Memory B cell (primary cell): ENCODE measurements around the gene BZW2.
"Not testable (repeated sequence)": the region's sequence is repeated elsewhere in the genome, so short reads cannot be mapped to it uniquely, and the experiment has no call there.

ENCODE experiments used
- ATAC-seq: fragments of 150-1000 bp; cut with Tn5 transposase; 2 replicates; pipeline ENCODE4 v1.10.0; 2021; ENCODE audit warnings: low read depth, mild to moderate bottlenecking, moderate library complexity
- DNase-seq, 2 donors: peaks; one replicate each; pipeline ENCODE4 v3.0.0; 2022; ENCODE audit warnings: low spot score in 2 of 2
- H3K27ac Mint-ChIP-seq: one replicate; pipeline ENCODE4 v1.8.0; 2022; ENCODE audit warnings: mild to moderate bottlenecking, moderate library complexity, mixed read lengths
- H3K27me3 Mint-ChIP-seq: one replicate; pipeline ENCODE4 v1.8.0; 2022; ENCODE audit warnings: mixed read lengths
- H3K36me3 Mint-ChIP-seq: one replicate; pipeline ENCODE4 v1.8.0; 2022; ENCODE audit warnings: mild to moderate bottlenecking, mixed read lengths
- H3K4me1 Mint-ChIP-seq: one replicate; pipeline ENCODE4 v1.8.0; 2022; ENCODE audit warnings: mixed read lengths
- H3K4me3 Mint-ChIP-seq: one replicate; pipeline ENCODE4 v1.8.0; 2022; ENCODE audit warnings: mild to moderate bottlenecking, moderate library complexity, mixed read lengths
- H3K9me3 Mint-ChIP-seq: one replicate; pipeline ENCODE4 v1.8.0; 2022; ENCODE audit warnings: mixed read lengths

Gene BZW2

DNA sequence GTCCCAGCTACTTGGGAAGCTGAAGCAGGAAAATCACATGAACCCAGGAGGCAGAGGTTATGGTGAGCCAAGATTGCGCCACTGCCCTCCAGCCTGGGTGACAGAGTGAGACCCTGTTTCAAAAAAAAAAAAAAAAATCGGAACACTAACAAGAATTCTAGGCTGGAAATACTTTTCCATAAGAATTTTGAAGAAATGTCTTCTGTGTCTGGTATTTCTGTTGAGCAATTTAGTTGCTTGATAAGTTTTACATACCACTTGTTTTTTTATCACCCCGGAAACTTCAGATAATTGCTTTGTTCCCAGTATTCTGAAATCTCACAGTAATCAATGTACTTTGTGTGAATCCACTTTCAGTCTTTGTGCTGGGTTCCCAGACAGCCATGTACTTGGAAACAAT, 25.8 kb downstream of the BZW2 start:
- H3K4me1 Mint-ChIP-seq: peaks cover 5% of the 10 kb centered on the region
- DNase-seq: no peak
- no peak overlapping the region for H3K4me3 Mint-ChIP-seq
- no peak overlapping the region for H3K27ac Mint-ChIP-seq
- no peaks in the 10 kb centered on the region for H3K27me3 Mint-ChIP-seq
- H3K9me3 Mint-ChIP-seq: peaks cover 3% of the 10 kb centered on the region
- peaks cover 37% of the 10 kb centered on the region for H3K36me3 Mint-ChIP-seq
- ATAC-seq: no peak

DNA sequence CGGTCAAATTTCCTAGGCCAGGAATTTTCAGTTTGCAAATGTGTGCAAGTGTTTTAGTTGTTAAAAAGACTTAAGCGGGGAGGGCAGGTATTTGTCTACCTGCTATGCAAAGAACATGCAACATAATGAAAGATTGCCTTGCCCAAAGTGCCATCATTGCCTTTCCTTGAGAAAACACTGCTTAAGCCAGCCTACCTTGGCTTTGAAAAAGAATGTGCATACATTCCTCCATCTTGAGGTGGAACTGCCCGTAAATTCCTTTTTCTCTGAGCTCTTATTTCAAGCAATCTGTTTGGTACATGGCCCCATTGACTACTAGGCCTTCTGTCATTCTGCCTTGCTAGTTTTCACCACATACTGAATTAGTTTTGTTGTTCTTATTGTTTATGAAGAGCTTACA, 29.3 kb downstream of the BZW2 start:
- Mint-ChIP-seq H3K4me1 (peaks cover 2% of the 10 kb centered on the region), H3K4me3 (no peak overlapping the region), H3K9me3 (peaks cover 3% of the 10 kb centered on the region), H3K27ac (no peak overlapping the region), H3K27me3 (no peaks in the 10 kb centered on the region), H3K36me3 (peaks cover 35% of the 10 kb centered on the region)
- no peak for ATAC-seq
- DNase-seq: no peak

DNA sequence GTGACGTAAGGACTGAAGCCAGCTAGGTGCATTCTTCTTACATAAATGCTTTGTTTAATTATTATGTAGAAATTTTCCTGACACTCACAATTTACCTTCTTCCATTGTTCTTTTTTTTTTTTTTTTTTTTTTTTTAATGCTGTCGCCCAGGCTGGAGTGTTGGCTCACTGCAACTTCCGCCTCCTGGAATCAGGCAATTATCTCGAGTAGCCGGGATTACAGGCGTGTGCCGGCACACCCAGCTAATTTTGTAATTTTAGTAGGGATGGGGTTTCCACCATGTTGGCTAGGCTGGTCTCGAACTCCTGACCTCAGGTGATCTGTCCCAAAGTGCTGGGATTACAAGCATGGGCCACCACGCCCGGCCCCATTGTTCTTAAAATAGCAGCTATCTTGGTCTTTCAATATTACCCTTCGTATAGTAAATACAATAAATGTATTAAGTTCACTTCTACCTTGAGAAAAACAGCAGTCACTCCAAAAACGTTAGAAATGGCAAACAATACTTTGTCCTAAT, 32.1 kb downstream of the BZW2 start:
- H3K27ac Mint-ChIP-seq: no peak overlapping the region
- no peak for DNase-seq

DNA sequence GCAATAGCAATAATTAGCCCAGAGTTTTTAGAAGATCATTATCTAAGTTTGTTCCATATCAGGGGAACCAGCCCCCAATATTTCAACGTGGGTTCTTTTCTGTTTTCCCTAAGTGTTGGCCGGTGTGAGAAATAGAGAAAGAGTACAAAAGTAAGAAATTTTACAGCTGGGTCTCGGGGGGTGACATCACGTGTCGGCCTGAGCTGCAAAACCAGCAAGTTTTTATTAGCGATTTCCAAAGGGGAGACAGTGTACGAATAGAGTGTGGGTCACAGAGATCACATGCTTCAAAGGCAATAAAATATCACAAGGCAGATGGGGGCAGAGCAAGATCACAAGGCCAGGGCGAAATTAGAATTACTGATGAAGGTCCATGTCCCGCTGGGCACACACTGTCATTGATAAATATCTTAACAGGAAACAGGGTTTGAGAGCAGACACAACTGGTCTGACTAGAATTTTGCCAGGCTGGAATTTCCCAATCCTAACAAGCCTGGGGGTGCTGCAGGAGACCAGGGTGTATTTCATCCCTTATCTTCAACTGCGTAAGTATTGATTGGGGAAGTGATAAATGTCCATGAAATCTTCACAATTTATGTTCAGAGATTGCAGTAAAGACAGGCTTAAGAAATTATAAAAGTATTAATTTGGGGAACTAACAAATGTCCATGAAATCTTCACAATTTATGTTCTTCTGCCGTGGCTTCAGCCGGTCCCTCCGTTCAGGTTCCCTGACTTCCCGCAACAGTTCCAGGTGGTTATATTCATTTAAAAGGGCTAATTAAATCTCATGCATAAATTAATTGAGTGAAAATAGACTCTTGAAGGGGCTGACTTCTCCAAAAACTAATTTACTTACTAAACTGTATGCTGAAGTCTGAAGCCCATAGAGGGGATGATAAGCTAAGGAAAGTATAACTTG, 32.9 kb downstream of the BZW2 start:
- H3K9me3 Mint-ChIP-seq, H3K4me1 Mint-ChIP-seq, ATAC-seq, H3K4me3 Mint-ChIP-seq, H3K27me3 Mint-ChIP-seq, DNase-seq, H3K27ac Mint-ChIP-seq: not testable (repeated sequence)
- H3K36me3 Mint-ChIP-seq: peaks cover 35% of the 10 kb centered on the region

More for the DNA sequence above, 32.1 kb downstream of the BZW2 start:
- H3K4me3 Mint-ChIP-seq: no peak overlapping the region
- ATAC-seq: no peak
- no peaks in the 10 kb centered on the region for H3K9me3 Mint-ChIP-seq
- no peaks in the 10 kb centered on the region for H3K27me3 Mint-ChIP-seq
- H3K4me1 Mint-ChIP-seq: peaks cover 2% of the 10 kb centered on the region
- peaks cover 37% of the 10 kb centered on the region for H3K36me3 Mint-ChIP-seq

DNA sequence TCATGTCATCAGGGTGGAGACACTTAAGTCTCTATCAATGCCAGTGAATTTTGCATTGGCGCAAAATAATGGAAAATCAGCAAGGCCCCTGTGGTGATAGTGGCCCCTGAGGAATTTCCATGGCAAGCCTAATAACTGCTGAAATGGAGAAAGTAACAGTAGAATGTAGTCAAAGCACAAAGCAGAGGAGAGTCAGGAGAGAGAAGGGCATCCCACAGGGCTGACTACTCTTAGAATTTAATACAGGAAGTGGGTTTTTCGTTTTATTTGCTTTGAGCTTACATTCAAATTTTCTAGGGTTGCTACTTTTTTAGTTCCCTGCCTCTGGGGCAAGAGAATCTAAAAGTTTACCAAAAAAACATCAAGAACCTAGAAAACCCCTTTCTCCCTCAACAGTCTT, 39.0 kb downstream of the BZW2 start:
- Mint-ChIP-seq H3K4me1 (peaks cover 11% of the 10 kb centered on the region), H3K27ac (peak overlapping the region; percentile 45), H3K36me3 (peaks cover 29% of the 10 kb centered on the region), H3K9me3 (no peaks in the 10 kb centered on the region), H3K4me3 (no peak overlapping the region), H3K27me3 (no peaks in the 10 kb centered on the region)
- DNase-seq: no peak
- peak; percentile 24 for ATAC-seq

DNA sequence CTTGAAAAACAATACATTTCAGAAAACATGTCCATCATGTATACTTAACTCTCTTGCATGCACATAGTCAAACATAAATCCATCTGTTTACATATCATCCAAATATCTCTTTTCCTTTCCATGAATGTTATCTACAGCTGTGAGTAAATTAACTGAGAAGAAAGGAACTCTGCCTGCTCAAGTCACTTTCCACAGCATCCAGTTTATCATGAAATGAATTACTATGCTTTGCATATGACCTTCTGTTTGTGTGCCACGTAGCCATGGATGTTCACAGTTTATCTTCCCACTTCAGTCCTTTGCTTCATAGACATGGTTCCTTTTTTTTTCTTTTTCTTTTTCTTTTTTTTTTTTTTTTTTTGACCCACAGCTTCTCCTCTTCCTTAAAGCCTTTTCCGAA, 39.6 kb downstream of the BZW2 start:
- Mint-ChIP-seq H3K27me3 (no peaks in the 10 kb centered on the region), H3K27ac (peak overlapping the region; percentile 45), H3K4me1 (peaks cover 11% of the 10 kb centered on the region), H3K9me3 (no peaks in the 10 kb centered on the region), H3K4me3 (peak overlapping the region; percentile 27), H3K36me3 (peaks cover 28% of the 10 kb centered on the region)
- ATAC-seq (no peak), DNase-seq (no peak)

DNA sequence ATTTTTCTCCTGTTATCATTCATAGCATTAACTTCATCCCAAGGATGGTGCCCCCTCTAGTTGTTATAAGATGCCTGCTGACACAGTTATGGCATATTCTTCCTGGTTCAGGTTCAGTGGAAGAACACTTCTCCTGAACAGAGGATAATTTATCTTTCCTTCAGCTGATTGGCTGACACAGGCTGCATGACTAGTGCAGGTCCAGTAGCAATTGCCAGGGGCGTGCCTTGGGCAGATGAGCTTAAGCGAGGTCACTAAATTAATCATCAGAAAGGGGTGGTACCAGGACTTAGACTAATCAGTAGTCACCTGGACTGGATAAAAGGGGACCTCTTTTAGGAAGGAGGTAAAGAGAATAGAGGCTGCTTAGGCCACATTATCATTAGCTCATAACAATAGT, 42.3 kb downstream of the BZW2 start:
- no peaks in the 10 kb centered on the region for H3K9me3 Mint-ChIP-seq
- H3K4me3 Mint-ChIP-seq: no peak overlapping the region
- H3K27me3 Mint-ChIP-seq: no peaks in the 10 kb centered on the region
- no peak overlapping the region for H3K27ac Mint-ChIP-seq
- DNase-seq (no peak), ATAC-seq (no peak)
- peaks cover 8% of the 10 kb centered on the region for H3K4me1 Mint-ChIP-seq
- peaks cover 18% of the 10 kb centered on the region for H3K36me3 Mint-ChIP-seq

DNA sequence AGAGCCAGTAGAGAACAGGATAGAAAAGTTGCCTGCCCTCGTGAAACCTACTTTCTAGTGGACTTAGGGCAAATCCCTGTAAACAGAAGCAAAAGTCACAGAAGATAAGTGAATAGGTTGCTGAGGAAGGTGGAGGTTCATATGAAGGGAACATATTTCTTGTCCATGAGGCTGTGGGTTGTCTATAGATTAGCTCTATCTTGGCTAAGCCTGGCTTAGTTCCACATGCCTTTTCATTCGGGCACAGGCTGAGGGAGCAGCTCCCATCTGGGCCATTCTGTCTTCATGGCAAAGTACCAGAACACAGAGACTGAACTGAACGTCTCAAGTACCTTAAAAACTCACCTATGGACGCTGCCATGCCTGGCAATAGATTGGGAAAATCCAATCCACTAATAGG, 45.3 kb downstream of the BZW2 start:
- Mint-ChIP-seq H3K4me3 (no peak overlapping the region), H3K36me3 (peaks cover 15% of the 10 kb centered on the region), H3K27me3 (no peaks in the 10 kb centered on the region), H3K27ac (peak overlapping the region; percentile 11), H3K9me3 (no peaks in the 10 kb centered on the region), H3K4me1 (no peaks in the 10 kb centered on the region)
- DNase-seq (no peak), ATAC-seq (no peak)

DNA sequence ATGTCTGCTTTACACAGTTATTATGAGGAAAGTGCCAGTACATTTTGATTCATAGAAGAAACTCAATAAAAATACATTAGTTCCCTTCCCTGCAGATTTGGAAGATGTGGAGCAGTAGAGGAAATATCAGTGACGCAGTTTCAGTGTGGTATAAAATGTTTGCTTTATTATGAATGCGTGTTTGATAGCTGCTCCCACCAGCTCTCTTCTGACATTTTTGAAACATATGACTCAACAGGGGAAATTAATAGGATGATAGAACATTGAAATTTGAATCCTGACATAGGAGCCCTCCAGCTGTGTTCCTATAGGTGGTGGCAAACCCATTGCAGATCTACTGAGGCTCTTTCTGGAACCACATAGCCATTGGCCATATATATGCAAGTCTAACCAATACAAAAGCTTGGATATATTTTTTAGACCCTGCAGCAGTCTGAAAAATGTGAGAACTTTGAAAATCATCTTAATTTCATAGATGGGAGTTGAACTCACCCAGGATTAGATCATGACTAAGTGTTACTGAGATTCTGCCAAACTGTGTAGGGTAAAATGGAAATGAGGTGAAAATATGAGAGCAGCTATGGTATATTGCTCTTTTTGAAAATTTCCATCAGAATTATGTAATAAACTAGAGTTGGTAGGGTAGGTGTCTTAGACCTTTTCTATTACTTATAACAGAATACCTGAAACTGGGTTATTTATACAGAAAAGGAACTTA, 47.8 kb downstream of the BZW2 start:
- ATAC-seq (no peak), DNase-seq (no peak)
- Mint-ChIP-seq H3K27ac (no peak overlapping the region), H3K4me3 (no peak overlapping the region), H3K9me3 (no peaks in the 10 kb centered on the region), H3K4me1 (no peaks in the 10 kb centered on the region), H3K36me3 (peaks cover 27% of the 10 kb centered on the region), H3K27me3 (no peaks in the 10 kb centered on the region)

DNA sequence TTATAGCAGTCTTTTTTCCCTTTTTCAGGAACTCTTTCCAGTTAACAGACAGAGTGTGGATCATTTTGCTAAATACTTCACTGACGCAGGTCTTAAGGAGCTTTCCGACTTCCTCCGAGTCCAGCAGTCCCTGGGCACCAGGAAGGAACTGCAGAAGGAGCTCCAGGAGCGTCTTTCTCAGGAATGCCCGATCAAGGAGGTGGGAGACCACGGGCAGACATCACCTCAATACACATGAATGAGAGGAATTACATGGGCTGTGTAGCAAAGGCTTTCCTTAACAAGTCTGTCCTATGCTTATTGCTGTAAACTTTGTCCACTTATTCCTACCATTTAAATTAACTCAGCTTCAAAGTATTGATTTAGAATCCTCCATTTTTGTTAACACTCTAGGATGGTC, 48.8 kb downstream of the BZW2 start:
- Mint-ChIP-seq H3K27me3 (no peaks in the 10 kb centered on the region), H3K36me3 (peaks cover 32% of the 10 kb centered on the region), H3K9me3 (no peaks in the 10 kb centered on the region), H3K4me3 (no peak overlapping the region), H3K27ac (no peak overlapping the region), H3K4me1 (no peaks in the 10 kb centered on the region)
- DNase-seq (no peak), ATAC-seq (no peak)

DNA sequence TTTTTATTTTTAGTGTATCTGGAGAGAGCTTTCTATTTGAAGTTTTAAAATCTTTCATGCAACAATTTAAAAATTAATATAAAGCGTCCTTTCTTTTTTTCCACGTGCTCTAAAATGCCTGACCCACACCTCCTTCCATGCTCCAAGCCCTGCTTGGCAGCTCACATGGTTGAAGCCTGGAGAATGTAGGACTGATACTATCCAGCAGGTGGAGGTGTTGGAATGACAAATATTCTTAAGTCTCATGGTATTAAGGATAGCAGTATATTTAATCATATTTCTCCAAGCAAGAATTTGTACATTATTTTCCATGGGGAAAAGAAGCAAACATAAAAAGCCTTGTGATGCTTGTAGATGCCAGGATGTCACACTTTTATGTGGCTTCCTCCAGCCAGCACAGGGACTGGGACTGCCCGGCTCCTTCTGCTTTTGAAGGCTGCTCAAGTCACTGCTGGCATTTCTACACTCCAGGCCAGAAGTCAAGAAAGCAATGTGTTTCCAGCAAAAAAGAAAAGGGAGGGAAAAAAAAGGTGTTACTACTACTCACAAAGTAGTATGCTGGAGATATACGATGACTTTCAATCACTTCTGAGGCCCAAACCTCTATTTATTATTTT, 49.7 kb downstream of the BZW2 start:
- ATAC-seq: peak; percentile 69
- no peak overlapping the region for H3K27ac Mint-ChIP-seq
- H3K4me1 Mint-ChIP-seq: no peaks in the 10 kb centered on the region
- H3K36me3 Mint-ChIP-seq: peaks cover 37% of the 10 kb centered on the region
- no peaks in the 10 kb centered on the region for H3K9me3 Mint-ChIP-seq
- H3K27me3 Mint-ChIP-seq: no peaks in the 10 kb centered on the region
- peak; percentile 15 to 23 for DNase-seq
- H3K4me3 Mint-ChIP-seq: no peak overlapping the region

DNA sequence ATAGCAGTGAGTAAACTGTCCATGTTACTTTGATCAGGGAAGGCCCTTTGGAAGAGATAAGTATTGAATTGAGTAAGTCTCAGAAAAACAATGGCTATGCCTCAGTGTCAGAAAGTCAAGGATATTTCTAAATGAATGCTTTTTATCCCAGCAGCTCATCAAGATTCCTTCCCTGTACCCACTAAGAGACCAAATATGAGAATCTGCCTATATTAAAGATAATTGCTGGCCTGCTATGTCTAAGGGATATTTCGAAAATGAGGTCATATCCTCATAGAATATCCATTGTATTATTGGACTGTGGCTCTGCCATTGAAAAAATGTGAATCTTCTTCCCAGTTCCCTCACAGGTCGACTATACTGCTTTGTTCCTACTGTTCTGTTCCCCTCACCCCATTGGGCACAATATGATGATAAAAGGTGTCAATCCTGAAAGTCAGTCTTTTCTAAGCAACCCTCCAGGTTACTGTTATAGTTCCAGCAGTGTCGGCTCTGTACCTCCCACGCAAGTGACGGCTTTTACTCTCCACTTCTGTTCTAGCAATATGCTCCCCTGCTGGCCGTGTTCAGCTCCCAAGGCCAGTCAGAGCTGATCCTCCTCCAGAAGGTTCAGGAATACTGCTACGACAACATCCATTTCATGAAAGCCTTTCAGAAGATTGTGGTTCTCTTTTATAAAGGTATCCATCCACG, 51.7 kb downstream of the BZW2 start:
- Mint-ChIP-seq H3K4me3 (no peak overlapping the region), H3K36me3 (peaks cover 35% of the 10 kb centered on the region), H3K9me3 (no peaks in the 10 kb centered on the region), H3K27me3 (no peaks in the 10 kb centered on the region), H3K4me1 (no peaks in the 10 kb centered on the region), H3K27ac (no peak overlapping the region)
- DNase-seq: no peak
- no peak for ATAC-seq

DNA sequence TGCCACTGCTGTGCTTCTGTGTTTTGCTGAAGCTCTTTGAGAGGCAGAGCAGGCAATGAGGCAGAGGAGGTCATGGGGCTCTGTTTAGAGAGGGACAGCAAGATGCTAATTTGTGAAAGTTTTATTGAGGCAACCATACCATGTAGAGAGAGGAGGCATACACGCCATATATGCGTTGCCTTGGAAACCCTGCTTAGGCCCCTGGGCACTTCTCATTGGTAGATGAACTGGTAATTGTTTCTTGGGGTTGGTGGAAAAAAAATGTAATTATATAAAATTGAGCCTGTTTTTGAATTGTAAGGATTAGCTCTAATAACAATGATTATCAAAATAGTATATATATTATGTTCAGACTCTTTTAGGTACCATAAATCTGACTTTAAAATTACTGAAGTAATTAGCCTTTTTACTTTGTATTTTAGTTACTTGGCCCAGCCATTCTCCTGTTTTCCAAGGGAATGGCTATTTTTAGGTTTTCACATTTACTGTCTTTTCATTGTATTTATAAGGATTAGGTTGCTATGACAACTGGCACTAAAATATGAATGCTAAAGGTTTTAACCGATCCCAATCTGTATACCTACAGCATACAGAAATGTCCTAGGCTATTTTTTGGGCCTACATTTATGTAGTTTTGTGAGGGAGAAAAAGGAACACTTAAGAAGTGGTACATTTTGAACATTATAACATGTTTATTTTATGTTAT, 52.4 kb downstream of the BZW2 start:
- no peaks in the 10 kb centered on the region for H3K27me3 Mint-ChIP-seq
- H3K4me1 Mint-ChIP-seq: no peaks in the 10 kb centered on the region
- no peak overlapping the region for H3K27ac Mint-ChIP-seq
- no peaks in the 10 kb centered on the region for H3K9me3 Mint-ChIP-seq
- peaks cover 33% of the 10 kb centered on the region for H3K36me3 Mint-ChIP-seq
- ATAC-seq: no peak
- DNase-seq: no peak
- H3K4me3 Mint-ChIP-seq: no peak overlapping the region
